ENCODE data around the gene BCAS4.
"Not testable (repeated sequence)": the region's sequence is repeated elsewhere in the genome, so short reads cannot be mapped to it uniquely, and the experiment has no call there.

The BCAS4 gene

DNA sequence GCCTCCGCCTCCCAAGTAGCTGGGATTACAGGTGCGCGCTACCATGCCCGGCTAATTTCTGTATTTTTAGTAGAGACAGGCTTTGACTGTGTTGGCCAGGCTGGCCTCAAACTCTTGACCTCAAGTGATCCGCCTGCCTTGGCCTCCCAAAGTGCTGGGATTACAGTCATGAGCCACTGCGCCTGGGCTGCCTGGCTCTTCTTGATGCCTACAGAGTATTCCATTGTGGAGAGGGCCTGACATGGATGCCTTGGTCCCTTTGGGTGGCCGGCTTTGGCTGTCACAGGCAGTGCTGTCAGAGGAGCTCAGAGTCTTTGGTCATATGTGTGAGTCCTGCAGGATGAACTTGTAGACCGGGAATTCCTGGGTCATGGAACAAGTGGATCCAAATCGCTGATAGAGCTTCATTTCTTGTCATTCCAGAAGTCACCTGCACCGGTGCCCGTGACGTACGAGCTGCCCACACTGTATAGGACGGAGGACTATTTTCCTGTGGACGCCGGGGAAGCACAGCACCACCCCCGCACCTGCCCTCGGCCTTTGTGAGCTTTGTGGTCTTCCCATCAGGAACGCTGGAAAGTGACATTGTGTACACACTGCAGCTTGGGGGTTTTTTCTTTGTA is 81.3 kb downstream of the BCAS4 start:
- no peak for DNase-seq (ENCODE audit: low read depth)

DNA sequence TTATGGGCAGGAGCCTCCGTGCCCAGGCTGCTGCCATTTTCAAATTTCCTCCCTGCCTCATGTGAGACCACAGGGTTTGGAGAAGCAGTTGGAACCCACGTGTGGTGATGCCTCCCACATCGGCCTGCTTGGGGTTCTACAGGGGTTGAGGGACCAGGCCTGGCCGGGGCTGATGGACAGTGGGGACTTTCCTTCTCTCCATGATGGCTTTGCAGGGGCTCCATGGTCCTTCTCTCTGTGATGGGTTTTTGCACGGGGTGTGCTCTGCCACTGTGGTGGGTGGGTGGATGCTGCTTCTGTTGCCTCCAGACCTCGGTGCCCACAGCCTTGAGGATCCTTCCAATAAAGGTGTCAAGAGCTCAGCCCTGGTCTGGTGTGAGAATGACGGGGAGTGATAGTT is 82.0 kb downstream of the BCAS4 start:
- DNase-seq (ENCODE audit: low read depth): no peak

- no peak for DNase-seq (ENCODE audit: low read depth)
Observed at GRCh38 chr20:50877232-50877743, 82.4 kb downstream of the BCAS4 start.

- no peak for DNase-seq (ENCODE audit: low read depth)
Observed at GRCh38 chr20:50879649-50880550, 85.0 kb downstream of the BCAS4 start.

DNA sequence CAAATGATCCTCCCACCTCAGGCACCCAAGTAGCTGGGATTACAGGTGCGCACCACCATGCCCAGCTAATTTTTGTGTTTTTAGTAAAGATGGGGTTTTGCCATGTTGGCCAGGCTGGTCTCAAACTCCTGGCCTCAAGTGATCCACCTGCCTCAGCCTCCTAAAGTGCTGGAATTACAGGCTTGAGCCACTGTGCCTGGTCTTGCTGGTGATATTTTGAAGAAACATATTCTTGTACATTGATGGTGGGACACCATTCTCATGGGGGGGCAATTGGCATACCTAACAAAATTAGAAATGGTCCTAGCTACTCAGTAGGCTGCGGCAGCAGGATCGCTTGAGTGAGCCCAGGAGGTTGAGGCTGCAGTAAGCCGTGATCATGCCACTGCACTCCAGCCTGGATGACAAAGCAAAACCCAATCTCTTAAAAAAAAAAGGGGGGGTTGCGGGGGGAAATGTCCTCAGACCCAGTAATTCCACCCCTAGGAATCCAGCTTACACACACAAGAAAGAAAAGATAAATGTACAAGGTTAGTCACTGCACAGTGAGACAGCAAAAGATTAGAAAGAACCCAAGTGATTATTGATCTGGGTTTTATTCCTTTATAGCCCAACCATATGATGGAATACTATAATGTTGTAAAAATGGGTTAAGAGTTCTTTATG is 87.0 kb downstream of the BCAS4 start:
- DNase-seq (ENCODE audit: low read depth): not testable (repeated sequence)

GRCh38 chr20:50883856-50884255 is 89.0 kb downstream of the BCAS4 start:
- no peak for DNase-seq (ENCODE audit: low read depth)

DNA sequence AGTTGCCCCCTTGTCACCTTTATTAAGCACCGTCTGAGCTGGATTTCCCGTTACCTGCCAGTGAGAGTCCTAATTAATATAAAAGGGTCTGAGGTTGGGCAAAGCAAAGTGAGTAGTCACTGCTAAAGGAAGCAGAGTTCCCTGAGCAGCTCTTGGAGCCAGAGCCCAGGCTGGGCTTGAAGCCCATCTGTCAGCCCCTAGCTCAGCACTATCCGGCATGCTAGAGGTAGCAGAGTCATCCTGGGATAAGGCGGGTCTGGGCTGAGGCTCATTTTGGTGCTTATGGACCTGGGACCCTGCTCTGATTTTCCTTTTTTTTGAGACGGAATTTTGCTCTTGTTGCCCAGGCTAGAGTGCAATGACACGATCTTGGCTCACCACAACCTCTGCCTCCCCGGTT is 90.2 kb downstream of the BCAS4 start:
- DNase-seq (ENCODE audit: low read depth): no peak

- DNase-seq (ENCODE audit: low read depth): no peak
Observed at GRCh38 chr20:50885781-50886180, 90.9 kb downstream of the BCAS4 start.

DNA sequence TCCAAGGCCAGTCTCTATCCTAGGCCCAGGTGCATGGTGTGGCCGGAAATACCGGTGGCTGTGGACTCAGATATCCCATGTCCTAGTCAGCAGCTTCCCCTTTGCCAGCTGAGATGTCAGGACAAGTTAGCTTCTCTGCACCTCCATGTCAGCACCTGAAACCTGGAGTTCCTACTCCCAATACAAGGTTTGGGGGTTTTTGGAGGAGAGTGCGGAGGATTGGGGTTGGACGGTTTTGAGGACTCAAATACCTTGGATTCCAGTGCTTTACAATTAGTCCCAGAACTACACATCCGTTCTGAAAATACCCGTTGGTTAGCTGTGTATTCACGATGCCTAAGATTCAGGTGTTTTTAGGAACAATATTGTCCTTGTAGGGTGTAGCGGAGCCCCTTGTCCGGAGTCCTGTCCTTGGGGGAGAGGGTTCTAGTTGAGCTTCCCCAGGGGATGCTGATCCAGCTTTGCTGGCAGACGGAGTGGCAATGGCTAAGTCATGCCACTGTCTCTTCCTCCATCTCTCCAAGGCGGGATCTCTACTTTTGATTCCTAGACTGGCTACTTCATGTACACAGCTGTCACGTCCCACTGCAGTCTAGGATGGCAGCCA is 91.4 kb downstream of the BCAS4 start:
- DNase-seq (ENCODE audit: low read depth): no peak

DNA sequence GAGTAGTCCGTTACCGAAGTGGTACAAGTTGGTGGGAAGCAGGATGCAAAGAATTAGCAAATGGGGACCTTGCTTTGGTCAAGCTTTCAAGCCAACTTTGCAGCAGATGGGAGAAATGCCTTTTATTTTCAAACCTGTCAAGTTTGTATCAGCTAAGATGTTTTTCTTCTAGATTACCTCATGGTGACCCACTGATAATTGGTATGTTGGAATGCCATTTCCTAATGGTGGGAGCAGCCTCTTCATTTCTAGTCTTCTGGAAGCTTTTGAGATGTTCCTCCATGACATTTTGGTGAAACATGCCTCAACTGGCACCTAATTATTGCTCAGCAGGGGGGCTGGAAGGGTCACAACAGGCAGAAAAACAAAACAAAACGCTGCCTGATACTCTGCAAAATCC is 92.7 kb downstream of the BCAS4 start:
- no peak for DNase-seq (ENCODE audit: low read depth)

GRCh38 chr20:50891138-50891537 is 96.3 kb downstream of the BCAS4 start:
- DNase-seq (ENCODE audit: low read depth): no peak

GRCh38 chr20:50892394-50892793 is 97.5 kb downstream of the BCAS4 start:
- DNase-seq (ENCODE audit: low read depth): no peak

DNA sequence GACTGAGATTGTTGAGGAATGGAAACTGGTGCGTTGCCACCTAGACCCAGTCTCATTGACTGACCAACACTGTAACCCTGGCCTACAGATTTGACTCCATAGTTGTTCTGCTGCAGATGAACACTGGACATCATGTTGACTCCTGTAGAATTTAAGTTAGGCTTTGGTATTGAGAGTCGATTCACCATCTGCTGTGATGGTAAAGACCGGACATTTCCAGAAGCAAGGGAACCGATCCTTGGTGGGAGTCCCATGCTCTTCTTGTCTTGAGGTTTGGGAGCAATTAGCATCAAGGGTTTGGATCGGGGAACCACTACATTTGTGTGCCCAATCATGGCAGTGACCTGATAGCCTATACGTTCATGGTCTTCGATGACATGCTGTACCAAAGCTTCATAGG is 98.8 kb downstream of the BCAS4 start:
- DNase-seq (ENCODE audit: low read depth): no peak

DNA sequence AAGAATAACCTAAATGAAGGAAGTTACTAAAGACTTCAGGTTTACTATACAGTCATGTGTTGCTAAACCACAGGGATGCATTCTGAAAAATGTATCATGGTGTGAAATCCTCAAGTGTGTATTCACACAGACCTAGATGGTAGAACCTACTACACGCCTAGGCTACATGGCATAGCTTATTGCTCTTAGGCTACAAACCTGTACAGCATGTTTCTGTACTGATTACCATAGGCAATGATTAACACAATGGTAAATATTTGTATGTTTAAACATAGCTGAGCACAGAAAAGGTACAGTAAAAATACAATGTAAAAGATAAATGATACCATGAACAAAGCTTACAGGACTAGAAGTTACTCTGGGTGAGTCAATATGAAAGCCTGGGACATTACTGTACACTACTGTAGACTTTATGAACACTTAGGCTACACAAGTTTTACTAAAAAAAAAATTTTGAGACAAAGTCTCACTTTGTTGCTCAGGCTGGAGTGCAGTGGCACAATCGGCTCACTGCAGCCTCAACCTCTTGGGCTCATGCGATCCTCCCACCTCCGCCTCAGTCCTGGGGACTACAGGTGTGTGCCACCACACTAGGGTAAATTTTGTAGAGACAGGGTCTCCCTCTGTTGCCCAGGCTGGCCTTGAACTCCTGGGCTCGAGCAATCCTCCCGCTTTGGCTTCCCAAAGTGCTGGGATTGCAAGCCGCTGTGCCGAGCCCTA is 100.4 kb downstream of the BCAS4 start:
- DNase-seq (ENCODE audit: low read depth): no peak

DNA sequence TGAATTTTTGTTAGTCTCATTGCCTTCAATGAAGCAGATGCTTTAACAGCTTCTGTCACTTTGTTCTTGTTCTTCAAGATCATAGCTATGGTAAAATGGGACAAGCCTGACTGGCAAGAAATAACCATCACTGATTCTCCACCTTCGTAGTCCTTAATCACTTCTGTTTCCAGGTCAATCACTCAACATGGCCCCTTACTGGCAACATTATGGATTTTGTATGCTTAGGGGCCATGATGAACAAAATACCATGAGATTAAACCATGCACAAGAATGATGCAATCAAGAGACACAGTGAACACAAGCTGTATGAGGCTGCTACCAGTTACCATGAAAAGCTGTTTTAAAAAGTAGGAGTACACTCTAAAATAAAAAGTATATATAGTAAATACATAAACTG is 103.6 kb downstream of the BCAS4 start:
- no peak for DNase-seq (ENCODE audit: low read depth)

DNA sequence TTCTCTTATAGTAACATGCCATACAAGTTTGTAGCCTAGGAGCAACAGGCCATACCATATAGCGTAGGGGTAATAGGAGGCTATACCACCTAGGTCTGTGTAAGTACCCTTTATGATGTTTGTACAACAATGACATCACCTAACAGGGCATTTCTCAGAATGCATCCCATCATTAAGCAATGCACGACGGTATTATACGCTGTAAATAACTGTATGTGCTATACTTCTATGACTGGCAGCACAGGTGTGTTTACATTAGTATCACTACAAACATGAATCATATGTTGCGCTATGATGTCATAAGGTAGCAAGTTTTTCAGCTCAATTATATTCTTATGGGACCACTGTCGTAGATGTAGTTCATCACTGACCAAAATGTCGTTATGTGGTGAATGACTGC is 105.4 kb downstream of the BCAS4 start:
- DNase-seq (ENCODE audit: low read depth): no peak

- no peak for DNase-seq (ENCODE audit: low read depth)
Observed at GRCh38 chr20:50901301-50901700, 106.4 kb downstream of the BCAS4 start.

DNA sequence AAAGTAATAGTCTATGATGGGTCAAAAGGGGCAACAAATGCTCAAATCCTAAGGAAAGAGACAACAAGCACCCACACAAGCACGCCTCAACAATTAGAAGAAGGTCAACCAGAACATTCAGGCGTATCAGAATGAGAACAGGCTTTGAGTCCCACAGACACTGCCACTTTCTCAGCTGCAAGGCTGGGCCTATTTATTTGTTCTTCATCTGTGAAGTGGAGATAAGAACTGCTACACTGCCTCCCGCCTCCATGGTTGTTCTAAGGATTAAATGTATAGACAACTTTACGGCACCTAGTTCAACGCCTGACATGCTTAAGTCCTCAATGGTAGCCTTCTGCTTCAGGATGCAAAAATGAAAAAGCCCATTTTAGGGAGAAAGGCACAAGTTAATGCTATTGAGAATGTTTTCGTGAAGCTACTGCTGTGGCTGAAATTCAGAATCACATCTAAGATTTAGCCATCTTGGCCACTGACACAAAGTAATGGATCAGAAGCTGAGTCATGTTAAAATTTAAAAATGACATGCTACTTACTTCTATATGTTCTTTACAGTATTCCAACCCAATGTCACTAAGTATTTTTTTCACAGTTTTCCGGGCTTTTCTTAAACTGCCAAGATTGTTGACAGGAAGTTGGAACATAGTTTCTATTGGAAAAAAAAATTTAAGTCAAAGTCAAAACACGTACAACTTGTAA is 108.6 kb downstream of the BCAS4 start:
- no peak for DNase-seq (ENCODE audit: low read depth)

DNA sequence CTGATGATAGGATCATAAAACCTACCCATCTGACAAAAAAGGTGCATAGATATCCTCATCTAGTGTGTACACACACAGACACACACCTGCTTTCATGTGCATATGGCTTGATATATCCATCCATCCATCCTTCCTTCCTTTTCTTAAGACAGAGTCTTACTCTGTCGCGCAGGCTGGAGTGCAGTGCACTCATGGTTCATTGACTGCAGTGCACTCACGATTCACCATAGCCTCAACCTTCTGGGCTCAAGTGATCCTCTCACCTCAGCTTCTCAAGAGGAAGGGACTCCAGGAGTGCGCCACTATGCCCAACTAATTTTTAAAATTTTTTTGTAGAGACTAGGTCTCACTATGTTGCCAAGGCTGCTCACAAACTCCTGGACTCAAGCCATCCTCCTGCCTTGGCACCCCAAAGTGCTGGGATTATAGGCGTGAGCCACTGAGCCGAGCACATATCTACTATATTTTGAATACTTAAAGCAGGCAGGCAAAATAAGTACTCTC is 109.3 kb downstream of the BCAS4 start:
- DNase-seq (ENCODE audit: low read depth): no peak

DNA sequence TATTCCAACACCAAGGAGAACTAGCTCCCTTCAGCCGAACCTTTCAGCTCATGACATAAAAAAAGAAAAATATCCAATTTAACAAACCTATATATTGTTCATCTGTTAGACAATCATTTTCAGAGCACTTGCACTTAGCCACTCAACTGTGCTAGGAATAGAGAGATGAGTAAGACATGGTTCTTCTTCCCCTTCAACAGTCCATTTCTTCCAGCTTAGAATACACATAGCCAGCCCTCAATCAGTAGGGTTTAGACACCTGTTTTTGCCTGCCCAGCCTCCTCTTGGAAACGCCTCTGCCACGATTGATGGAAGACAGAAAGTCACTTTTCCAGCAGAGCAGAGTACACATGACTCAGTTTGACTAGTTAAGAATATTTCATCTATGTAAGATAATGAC is 114.6 kb downstream of the BCAS4 start:
- DNase-seq (ENCODE audit: low read depth): no peak

- DNase-seq (ENCODE audit: low read depth): no peak
Observed at GRCh38 chr20:50911030-50911429, 116.2 kb downstream of the BCAS4 start.
